HG03520 (cell line): ENCODE results near the gene KATNAL1.

Experiments used
- ATAC-seq: cut with Tn5 transposase; IDR thresholded peaks from one replicate; pipeline ENCODE4 v1.9.1; 2021; ENCODE audit warnings: mild to moderate bottlenecking, moderate library complexity; ENCODE audit not compliant: unreplicated experiment

The KATNAL1 gene

DNA sequence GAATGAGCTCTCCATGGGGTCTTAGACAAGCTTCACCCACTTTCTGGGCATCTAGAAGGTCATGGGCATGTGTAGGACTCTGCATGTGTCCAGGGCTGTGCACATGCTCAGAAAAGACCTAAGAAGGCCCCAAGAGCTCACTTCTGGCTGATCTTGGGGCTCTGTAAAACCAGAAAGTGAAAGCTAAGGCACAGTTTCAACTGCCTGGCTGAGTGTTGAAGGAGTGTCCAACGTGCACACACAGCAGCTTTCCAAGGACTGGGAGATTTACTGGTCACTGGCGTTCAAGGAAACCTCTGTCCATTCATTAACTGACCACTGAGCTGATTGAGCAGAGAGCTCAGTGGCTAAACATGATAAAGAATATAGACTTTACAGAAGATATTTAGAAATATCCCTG lies 137.9 kb downstream of the KATNAL1 start:
- no peak for ATAC-seq

DNA sequence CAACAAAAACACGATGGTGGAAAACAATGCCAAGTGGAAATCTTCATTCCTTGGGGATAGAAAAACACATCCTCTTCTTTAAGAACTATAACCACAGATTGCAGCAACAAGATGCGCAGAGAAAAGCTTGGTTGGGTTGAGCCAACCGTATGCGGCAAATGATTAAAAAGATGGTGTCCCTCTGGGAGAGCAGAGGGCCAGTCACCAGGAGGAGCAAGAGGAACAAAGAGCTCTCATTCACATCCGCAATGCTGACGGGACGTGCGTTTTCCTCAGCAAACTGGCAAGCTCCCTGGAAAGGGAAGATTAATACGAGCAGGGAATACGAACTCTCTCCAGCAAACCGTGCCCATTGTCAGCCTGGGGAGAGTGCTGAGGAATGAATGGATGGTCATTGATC lies 141.6 kb downstream of the KATNAL1 start:
- ATAC-seq: no peak

DNA sequence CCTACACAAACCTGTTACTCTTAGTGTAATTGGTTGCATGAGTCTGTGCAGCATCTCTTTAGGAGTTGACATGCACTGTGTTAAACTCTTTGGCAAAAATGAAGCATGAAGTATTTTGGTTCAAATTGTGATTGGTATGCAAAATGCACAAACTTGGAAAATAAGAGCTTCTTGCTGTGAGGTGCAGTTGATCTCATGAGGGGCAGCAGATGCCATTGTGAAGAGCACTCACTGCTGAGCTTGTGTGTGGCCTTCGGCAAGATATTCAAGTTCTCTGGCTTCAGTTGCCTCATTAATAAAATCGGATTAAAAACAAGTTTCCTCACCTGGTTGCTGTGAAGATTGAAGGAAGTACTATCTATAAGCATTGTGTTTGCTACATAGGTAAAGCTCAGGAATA lies 142.3 kb downstream of the KATNAL1 start:
- no peak for ATAC-seq

DNA sequence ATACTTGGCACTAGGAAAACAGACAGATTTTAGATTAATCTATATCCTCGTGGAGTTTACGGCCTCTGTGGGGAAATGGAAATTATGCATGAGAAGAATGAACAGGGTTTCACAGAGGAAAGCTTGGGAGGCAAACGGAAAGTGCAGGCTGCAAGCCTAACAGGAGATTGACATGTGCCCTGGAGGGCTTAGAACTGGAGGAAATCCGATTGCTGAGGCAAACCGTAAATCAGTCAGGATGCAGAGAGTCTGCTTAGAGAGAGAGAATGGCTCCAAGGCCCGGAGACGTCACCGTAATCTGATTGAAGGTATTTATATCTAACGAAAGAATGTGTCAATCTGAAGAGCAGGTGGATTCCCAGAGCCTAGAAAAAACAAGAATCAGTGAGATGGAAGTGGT lies 143.2 kb downstream of the KATNAL1 start:
- no peak for ATAC-seq

DNA sequence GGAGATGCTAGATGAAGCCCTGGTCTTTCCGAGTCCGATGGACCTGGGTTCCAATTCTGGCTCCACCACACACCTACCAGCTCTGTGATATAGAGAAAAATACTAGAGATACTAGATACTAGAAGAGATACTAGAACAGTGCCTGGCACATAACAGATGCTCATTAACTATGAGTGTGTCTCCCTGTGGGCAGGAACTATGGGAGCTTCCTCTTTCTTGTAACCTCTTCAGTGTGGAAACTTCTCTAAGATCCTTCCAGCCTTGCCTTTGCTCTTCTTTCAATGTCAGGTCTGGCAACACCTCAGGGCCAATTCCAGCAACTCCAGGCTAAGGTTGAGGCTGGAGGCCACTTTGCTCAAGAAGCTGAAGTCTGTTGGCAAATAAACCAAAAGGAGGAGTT lies 143.9 kb downstream of the KATNAL1 start:
- no peak for ATAC-seq

DNA sequence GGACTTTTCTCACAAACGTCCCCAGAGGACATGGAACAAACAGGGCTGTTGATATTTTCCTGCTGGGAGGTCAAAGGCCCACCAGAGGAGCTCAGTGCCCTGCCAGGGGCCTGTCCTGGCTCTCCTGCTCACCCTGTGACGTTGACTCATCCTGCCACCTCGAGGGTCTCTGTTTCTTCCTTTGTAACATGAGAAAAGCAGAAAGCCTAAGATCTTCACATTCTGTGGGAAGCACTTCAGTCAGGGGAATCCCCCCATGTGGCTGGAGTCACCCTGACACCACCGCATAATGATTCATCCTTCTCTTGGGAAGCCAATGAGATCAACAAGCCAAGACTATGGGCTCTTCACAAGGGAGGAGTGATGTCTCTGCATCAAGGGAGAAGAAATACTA lies 147.9 kb downstream of the KATNAL1 start:
- ATAC-seq: no peak

DNA sequence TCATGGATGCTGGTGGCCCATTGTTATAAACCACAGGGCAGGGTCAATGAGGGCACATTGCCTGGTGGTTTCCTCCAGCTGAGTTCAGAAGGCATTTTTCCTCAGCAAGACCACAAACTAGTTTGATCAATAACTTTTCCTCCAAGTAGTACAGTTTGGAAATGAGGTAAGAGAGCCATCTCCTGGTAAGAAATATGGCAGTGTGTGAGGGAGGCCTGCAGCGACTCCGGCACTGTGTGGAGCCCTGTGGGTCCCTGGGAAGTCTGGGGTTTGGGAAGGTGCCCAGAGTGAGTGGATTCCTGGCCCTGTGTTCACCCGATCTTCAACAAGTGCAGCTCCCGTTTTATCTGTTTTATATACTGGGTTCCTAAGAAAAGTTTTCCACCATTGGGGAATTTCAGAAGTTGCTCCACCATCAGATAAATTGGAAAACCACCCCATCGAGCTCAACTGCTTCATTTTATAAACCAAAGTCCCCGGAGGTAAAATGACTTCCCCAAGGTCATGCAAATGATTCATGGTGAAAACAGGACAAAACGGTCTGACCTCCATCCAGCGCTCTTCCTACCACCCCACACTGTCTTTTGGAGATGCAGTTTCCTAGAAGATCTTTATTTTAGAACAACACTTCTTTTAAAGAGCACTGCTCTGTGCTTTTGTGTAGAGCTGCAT lies 148.4 kb downstream of the KATNAL1 start:
- ATAC-seq: no peak

DNA sequence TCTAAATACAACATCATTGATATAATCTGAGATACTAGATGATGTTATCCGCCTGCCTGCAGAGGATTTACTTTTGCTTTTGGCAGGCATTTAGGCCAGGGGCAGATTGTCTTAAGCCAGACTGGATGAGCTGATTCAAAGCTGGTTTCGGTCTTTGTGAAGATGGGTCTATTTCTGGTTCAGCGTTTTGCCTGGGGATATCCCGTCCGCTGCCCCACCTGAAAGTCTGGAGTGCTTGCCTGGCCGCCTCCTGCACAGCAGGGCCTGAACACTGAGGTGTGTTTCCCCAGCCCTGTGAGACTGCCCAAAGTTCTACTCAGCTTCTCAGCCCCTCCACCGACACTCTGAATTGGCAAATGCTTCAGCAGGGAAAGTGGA lies 149.7 kb downstream of the KATNAL1 start:
- ATAC-seq: no peak

DNA sequence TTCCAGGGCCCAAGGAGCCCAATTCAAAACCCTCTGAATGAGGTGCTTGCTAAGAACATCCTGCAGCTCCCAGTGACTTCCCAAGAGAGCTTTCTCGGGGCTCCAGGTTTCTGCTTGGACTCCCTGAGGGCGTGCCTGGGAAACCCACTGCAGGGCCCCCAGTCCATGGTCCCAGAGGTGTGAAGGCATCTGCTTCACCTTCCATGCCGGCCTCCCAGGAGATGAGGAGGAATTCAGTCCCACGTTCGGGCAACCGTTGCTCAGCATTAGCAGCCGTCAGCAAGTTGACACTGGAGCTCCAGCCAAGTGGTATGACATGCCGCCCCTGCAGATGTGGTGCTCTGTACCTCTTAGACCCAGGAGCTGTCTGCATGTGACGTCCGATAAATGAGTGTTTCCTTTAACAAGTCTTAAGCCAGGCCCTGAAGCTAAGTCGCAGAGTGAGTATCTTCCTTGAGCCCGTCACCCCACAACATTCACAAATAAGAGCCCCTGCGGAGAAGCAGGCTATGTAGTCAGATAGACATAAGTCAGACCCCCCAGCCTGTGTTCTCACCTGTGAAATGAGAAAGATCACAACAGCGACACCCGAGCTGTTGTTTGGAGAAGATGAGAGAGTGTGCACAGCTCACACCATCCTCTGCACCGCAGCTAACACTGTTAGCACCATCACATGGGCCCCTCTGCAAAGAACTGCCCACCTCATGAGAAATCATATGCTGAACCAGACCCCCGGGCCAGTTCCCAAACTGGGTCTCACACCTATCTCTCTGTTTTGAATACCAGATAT lies 150.3 kb downstream of the KATNAL1 start:
- ATAC-seq: no peak

DNA sequence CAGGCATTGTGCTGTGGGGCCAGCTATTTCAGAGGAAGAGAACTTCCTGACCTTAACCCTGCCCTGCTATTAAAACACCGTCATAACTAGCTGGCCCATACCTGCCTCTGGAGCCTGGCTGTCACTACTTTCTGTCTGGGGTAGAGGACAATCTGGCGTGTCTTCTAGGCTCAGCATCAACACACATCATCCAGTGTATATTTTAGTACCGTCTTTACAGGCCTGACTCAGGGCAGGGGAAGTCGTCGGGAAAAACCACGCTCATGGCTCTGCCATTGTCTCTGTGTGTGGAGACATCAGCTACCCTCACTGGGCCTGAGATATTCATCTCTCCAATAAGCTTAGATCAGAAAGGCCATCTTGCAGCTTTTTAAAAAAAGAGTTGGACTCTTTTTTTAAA lies 151.1 kb downstream of the KATNAL1 start:
- no peak for ATAC-seq

DNA sequence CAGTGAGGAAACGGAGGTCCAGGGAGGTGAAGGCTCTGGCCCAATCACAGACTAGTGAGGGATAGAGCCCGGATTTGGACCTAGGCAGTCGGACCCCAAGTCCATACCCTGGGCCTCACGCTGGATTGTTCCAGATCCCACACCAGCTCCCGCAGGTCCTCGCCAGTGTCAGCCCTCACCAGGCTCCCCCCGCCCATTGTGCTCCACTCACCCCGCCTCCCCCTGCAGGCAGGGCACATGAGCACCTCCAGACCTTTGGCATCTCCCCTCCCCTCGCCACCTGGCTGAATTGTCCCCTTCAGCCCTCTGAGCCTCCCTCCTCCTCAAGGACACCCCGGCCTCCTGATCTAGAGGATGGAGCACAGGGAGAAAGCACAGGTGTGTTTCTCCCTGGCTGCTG lies 152.4 kb downstream of the KATNAL1 start:
- ATAC-seq: no peak

DNA sequence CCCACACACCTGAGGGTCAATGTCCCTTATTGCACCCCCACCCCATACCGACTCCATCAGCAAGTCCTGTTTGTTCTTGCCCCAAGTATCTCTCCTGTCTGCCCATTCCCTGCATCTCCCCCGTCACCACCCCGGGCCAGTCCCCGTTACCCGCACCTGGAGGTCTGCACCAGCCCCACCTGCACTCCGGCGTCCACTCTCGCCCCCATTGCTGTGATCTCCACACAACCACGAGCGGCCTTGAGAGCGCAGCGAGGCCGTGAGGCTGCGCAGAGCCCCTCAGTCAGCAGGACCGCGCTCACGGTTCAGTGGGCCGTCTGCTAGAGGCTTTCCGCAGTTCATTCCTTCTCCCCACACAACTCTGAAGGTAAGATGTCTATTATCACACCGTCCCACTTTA lies 152.8 kb downstream of the KATNAL1 start:
- no peak for ATAC-seq

DNA sequence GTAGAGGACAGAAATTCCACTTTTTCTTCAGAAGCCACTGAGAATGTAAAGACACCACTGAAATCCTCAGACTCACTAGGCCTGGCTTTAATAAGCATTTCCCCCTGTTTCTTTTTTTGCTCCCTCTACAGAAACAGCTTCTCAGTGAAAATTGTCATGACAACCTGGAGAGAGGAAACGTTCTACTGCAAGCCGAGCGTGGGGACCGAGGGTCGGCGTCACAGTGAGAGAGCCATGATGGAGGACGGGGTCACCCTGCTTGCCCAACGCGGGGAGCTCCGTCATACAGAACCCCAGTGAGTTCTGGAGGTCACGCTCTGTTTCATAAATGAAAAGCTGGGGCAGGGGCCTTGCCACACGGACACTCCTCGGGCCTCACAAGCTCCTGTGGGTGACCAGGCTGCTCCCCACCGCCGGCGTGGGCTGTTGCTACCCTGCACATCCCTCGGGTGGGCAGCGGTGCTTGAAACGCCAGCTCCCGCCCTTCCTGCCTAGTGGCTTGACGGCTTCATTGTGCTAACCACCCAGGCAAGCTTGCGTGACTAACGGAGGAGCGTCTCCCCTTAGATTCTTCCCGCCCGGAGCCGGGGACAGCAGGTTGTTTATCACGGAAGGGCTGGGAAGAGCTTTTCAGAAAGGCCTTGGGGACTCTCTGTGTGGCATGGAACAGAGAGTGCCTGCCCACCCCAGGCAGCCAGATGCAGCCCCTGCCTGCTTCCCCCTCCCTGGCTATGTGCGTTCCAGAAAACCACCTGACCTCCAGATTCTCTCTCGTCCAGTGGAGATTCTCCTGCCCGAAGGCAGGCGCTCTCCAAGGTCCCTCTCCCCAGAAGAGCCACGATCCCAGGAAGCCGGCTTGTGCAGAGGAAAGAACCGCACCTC lies 153.6 kb downstream of the KATNAL1 start:
- ATAC-seq: no peak
